GM21529 (cell line): ENCODE measurements around the gene RHEBL1.
A peak's percentile ranks its signal among the peaks of the same experiment; 100 is the strongest.

ENCODE experiments used
- ATAC-seq: cut with Tn5 transposase; IDR thresholded peaks from one replicate; pipeline ENCODE4 v1.9.1; 2021; ENCODE audit not compliant: unreplicated experiment

Gene RHEBL1

GRCh38 chr12:49022558-49023178 lies 47.1 kb downstream of the RHEBL1 start:
- ATAC-seq = no peak

- no peak for ATAC-seq
Observed at GRCh38 chr12:49021292-49021915, 48.4 kb downstream of the RHEBL1 start.

DNA sequence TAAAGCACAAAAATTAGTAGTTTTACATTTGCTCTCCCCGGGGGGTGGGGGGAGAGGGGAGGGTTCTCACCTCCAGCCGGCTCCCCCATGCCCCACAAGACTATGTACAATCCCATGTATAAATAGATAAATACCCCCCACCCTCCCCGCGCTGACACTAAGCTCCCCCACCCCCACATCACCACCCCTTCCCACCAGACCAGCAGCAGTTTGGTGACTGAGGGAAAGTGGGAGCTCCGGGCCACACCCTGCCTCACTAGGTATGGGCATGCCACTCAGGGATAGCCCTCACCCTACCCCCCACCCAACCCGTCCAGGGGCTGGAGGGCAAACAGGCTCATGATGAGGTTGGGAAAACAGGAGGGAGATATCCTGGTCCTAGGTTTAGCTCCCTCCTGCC lies 49.3 kb downstream of the RHEBL1 start:
- ATAC-seq = no peak

DNA sequence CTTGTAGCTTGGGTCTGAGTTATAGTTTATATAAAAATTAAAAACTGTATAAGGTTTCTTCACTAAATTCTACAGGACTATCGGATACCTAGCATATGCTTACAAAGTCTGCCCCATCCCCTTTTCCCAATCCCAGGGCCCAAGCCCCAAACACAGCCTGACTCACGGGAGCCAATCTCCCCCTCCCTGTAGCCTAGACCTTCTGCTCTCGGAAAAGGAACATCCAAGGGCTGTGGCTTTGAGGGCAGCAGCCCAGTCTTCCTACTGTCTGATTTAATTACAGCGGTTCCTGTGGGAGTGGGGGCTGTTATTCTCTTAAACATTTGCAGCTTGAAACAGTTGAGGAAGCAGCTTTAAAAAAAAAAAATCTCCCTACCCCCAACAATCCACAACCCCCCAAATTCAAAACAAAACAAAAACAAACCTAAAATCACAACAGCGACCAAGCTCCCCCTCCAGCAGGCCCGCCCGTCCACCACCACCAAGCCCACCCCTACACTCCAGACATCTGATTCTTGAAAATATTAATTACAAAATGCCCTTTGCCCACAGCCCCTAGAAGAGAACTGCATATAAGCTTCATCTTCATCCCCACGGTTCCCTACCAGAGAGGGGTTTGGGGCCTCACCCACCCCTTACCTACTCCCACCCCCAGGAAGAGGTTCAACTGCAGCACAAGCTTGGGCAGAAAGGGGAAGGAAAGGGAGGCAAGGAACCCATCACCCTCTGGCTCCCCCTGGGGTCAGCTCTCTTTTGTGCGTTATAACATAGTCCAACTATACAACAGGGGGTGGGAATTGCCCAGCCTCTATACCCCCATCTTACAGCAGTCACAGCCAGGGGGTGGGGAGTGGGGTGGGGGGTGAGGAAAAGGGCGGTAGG lies 50.1 kb downstream of the RHEBL1 start:
- ATAC-seq = no peak

DNA sequence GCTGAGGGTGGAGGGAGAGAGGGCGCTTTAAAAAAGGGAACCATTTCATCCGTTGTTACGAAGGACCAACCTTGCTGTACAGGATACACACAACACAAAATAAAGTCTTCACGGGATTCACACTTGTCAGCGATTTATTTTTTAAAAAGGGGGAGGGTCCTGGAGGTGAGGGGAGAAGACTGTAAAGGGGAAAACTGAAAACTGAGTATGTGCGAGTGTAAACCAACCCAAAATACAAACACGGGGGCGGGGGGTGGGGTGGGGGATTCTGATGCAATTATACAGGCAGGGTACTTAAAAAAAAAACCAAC lies 50.7 kb downstream of the RHEBL1 start:
- ATAC-seq = peak; percentile 13

DNA sequence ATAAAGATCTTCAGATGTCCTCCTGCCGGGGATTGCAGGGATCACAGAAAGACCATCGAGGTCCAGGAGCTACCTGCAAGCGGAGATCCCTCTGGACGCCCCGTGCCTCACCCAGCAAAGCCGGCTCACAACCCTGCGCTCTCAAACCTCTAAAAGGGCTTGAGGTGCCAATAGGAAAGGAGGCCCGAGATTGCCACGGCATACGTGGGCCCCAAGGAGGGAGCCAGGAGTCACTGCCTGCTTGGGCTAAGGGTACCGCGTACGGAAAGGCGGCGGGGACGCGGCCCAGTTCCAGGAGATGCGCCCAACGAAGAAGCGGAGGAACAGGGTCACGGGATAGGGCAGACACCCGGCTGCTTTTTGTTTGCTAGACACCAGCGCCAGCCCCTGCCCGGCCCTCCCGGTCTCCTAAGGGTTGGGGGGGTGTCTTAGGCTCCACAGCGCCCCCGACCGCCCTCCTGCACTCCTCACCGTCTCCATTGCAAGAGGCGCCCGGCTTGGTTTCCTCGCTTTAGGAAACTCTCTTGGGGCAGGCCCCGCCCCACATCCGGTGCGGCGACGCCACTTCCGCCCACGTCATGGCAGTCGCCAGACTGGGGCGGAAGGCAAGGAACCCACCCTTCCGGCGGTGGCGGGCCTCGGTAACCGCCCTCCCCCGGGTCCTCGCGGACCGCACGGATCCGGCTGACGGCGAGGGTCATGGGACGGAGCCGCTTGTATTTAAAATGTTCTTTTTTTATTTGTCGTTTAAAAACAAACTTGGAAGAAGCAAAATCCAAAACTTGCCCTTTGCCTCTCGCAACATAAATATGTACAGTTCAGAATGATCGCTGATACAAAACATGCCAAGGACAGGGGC lies 51.3 kb downstream of the RHEBL1 start, which contains the start of gene PRKAG1:
TSS of gene PRKAG1 (minus strand) at position 516 of the 859 bp plus-strand sequence. CDS start at position 480, 36 bp downstream.
- ATAC-seq = peak; percentile 83

DNA sequence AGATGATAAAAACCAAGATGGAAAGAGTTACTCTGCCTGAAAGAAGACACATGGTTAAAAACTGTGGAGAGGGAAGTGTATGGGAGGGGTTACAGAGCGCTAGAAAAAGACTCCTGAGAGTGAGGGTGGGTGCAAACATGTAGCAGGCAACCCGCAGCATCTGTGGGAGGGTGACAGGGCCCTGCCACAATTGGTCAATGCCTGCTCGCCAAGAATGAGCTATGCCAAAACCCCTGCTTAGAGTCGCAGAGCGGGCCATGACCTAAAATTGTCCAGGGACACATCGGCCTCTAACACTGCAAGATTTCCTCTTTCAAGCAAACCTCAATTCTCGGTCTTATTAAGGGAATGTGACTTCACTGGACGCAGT lies 51.9 kb downstream of the RHEBL1 start:
- ATAC-seq = peak; percentile 19

DNA sequence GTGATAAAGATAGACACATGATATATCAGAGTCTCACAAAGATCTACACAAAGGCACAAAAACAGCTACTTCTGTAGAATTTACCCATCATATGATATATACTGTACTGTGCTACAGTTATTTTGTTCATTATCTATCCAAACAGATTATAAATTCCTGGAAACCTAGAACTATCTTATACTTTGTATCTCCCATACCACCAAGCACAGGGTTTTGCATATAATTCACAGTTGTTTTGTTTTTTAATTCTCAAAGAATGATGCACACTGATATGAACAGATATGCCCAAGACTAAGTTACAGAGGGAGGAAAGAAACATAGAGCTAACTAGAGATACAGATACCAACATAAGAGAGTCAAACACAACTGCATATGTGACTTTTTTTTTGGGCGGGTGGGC lies 54.6 kb downstream of the RHEBL1 start:
- no peak for ATAC-seq
